PC-3 (cell line): Measurements from ENCODE around the gene CTSW. TPM values are rescaled to one million over a fixed set of nuclear protein-coding genes. Genes with fewer than 3 reads are reported as not detected.

Experiments
- ATAC-seq: fragments of 200-7000 bp; cut with Tn5 transposase; 2 replicates; pipeline ENCODE4 v1.9.1; 2020; ENCODE audit warnings: mild to moderate bottlenecking, moderate library complexity
- BruUV-seq: library from RNA; stranded (reverse); fragments of 400-500 nt; replicated peaks from 2 replicates; lab custom pipeline; 2021; lab: Mats Ljungman, UMichigan
- CTCF ChIA-PET: fragments of 300-600 bp; sonication (Branson Sonifier 250); formaldehyde crosslinking; loops from one replicate; lab custom pipeline; 2022; ENCODE audit warnings: antibody characterized with exemption; lab: Charles Lee
- POLR2A ChIA-PET: fragments of 300-600 bp; sonication (Branson Sonifier 250); formaldehyde crosslinking; loops from one replicate; lab custom pipeline; 2022; ENCODE audit warnings: antibody characterized with exemption; ENCODE audit not compliant: unreplicated experiment; lab: Charles Lee
- DNase-seq: peaks from one replicate; pipeline ENCODE4 v3.0.0-alpha.2; 2015
- H2AFZ ChIP-seq: fragments of 300-600 bp; sonication (generic); 2 replicates; pipeline ENCODE4 v1.6.0; 2016; ENCODE audit warnings: antibody characterized with exemption, low read length
- H3F3A ChIP-seq: fragments of 300-600 bp; sonication (generic); one replicate; pipeline ENCODE4 v1.6.0; 2017; ENCODE audit warnings: antibody characterized with exemption, low read length, control low read depth, mild to moderate bottlenecking; ENCODE audit not compliant: unreplicated experiment
- H3K27ac ChIP-seq: fragments of 300-600 bp; sonication (generic); 2 replicates; pipeline ENCODE4 v1.5.1; 2016; ENCODE audit warnings: mild to moderate bottlenecking, low read length
- H3K27me3 ChIP-seq: fragments of 300-600 bp; sonication (generic); 2 replicates; pipeline ENCODE4 v1.6.1; 2016; ENCODE audit warnings: low read length, mixed read lengths
- H3K36me3 ChIP-seq: fragments of 300-600 bp; sonication (generic); 2 replicates; pipeline ENCODE4 v1.6.1; 2016; ENCODE audit warnings: low read depth, mixed run types, low read length, mixed read lengths
- H3K4me1 ChIP-seq: fragments of 300-600 bp; sonication (generic); 2 replicates; pipeline ENCODE4 v1.5.1; 2016; ENCODE audit warnings: low read length; ENCODE audit not compliant: insufficient read depth
- H3K4me2 ChIP-seq: fragments of 300-600 bp; sonication (generic); 2 replicates; pipeline ENCODE4 v1.6.0; 2016; ENCODE audit warnings: low read length
- H3K4me3 ChIP-seq: fragments of 300-600 bp; sonication (generic); 2 replicates; pipeline ENCODE4 v1.5.1; 2016; ENCODE audit warnings: mild to moderate bottlenecking, low read length, mixed read lengths
- H3K79me2 ChIP-seq: fragments of 300-600 bp; sonication (generic); 2 replicates; pipeline ENCODE4 v1.6.1; 2017; ENCODE audit warnings: low read length, mixed read lengths
- H3K9ac ChIP-seq: fragments of 300-600 bp; sonication (generic); 2 replicates; pipeline ENCODE4 v1.6.0; 2016; ENCODE audit warnings: mild to moderate bottlenecking, low read length
- H3K9me2 ChIP-seq: fragments of 300-600 bp; sonication (generic); replicated peaks from 2 replicates; pipeline ENCODE4 v1.6.1; 2016; ENCODE audit warnings: mixed run types, low read length, mixed read lengths
- H3K9me3 ChIP-seq: fragments of 300-600 bp; sonication (generic); 2 replicates; pipeline ENCODE4 v1.6.1; 2016; ENCODE audit warnings: low read length, mixed read lengths
- H4K20me1 ChIP-seq: fragments of 300-600 bp; sonication (generic); 2 replicates; pipeline ENCODE4 v1.6.1; 2016; ENCODE audit warnings: low read length, mixed read lengths
- EZH2 ChIP-seq: fragments of 300-600 bp; sonication (generic); IDR thresholded peaks from one replicate; pipeline ENCODE4 v1.6.1; 2017; ENCODE audit warnings: antibody characterized with exemption, mild to moderate bottlenecking, low read length; ENCODE audit not compliant: unreplicated experiment
- EZH2phosphoT487 ChIP-seq: fragments of 300-600 bp; sonication (generic); IDR thresholded peaks from 2 replicates; pipeline ENCODE4 v1.6.1; 2018; ENCODE audit warnings: mild to moderate bottlenecking, antibody characterized with exemption, low read length, borderline replicate concordance
- intact Hi-C: fragments of 100-400 bp; cut with micrococcal nuclease; formaldehyde crosslinking; loops from 2 replicates; pipeline ENCODE4 v1.9.0; 2023
- total RNA-seq: library from RNA; depleted of rRNA; stranded (reverse); fragments of >200 nt; gene quantifications from 2 replicates; pipeline ENCODE4 v1.2.3, GENCODE V29; 2014
- TF ChIP-seq, protein P1 (sequence below): fragments of 300-600 bp; sonication (generic); conservative IDR thresholded peaks from 2 replicates; pipeline ENCODE4 v1.5.1; 2017; ENCODE audit warnings: antibody characterized with exemption, low read depth, mild to moderate bottlenecking, low read length

The CTSW gene
- total RNA-seq, 1 experiment from 2014 or later: 0.11 TPM

DNA sequence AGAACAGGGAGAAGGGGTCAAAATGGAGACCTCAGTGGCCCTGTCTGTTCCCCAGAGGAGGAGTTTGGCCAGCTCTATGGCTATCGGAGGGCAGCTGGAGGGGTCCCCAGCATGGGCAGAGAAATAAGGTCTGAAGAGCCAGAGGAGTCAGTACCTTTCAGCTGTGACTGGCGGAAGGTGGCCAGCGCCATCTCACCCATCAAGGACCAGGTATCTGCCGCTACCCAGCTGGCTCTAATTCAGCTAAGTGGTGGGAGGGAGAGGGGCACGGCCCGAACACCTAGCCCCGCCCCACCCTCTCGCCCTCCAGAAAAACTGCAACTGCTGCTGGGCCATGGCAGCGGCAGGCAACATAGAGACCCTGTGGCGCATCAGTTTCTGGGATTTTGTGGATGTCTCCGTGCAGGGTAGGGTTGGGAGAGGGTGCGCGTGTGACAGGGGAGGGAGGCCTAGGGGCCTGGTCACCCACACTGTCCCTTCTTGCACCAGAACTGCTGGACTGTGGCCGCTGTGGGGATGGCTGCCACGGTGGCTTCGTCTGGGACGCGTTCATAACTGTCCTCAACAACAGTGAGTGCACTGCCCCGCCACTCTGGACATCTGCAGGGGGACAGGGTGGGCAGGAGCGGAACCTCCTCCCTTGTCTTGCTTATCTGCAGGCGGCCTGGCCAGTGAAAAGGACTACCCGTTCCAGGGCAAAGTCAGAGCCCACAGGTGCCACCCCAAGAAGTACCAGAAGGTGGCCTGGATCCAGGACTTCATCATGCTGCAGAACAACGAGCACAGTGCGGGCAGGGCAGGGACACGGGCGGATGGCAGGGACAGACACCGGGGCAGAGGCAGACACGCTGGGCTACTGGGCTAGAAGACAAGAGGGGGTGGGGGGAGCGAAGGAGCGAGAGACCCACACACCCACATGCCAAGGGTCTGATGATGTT, 2.8 kb downstream of the CTSW start:
- DNase-seq (no peak), ATAC-seq (no peak)
- no peak overlapping the region for H2AFZ ChIP-seq
- peaks cover 10% of the 10 kb centered on the region for H3K4me1 ChIP-seq
- ChIA-PET POLR2A (no interaction called here), CTCF (interaction anchor here (0.7 kb wide), 1 partner anchor 102 kb away, joined by 4 read pairs; no protein-coding TSS in a partner anchor)
- H3K9ac ChIP-seq: no peak overlapping the region
- BruUV-seq: no TSS peak
- H3K9me2 ChIP-seq: no peaks in the 10 kb centered on the region
- no peak for TF ChIP-seq EZH2
- TF ChIP-seq, protein P1, sequence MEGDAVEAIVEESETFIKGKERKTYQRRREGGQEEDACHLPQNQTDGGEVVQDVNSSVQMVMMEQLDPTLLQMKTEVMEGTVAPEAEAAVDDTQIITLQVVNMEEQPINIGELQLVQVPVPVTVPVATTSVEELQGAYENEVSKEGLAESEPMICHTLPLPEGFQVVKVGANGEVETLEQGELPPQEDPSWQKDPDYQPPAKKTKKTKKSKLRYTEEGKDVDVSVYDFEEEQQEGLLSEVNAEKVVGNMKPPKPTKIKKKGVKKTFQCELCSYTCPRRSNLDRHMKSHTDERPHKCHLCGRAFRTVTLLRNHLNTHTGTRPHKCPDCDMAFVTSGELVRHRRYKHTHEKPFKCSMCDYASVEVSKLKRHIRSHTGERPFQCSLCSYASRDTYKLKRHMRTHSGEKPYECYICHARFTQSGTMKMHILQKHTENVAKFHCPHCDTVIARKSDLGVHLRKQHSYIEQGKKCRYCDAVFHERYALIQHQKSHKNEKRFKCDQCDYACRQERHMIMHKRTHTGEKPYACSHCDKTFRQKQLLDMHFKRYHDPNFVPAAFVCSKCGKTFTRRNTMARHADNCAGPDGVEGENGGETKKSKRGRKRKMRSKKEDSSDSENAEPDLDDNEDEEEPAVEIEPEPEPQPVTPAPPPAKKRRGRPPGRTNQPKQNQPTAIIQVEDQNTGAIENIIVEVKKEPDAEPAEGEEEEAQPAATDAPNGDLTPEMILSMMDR: no peak
- TF ChIP-seq EZH2phosphoT487: no peak
- no peak overlapping the region for H3K4me2 ChIP-seq
- peaks cover 27% of the 10 kb centered on the region for H3K79me2 ChIP-seq
- no peaks in the 10 kb centered on the region for H4K20me1 ChIP-seq
- no peaks in the 10 kb centered on the region for H3K27me3 ChIP-seq
- no peaks in the 10 kb centered on the region for H3F3A ChIP-seq
- no peak overlapping the region for H3K27ac ChIP-seq
- intact Hi-C loops: no loop called here
- no peak overlapping the region for H3K4me3 ChIP-seq
- H3K9me3 ChIP-seq: no peaks in the 10 kb centered on the region
- peaks cover 37% of the 10 kb centered on the region for H3K36me3 ChIP-seq

DNA sequence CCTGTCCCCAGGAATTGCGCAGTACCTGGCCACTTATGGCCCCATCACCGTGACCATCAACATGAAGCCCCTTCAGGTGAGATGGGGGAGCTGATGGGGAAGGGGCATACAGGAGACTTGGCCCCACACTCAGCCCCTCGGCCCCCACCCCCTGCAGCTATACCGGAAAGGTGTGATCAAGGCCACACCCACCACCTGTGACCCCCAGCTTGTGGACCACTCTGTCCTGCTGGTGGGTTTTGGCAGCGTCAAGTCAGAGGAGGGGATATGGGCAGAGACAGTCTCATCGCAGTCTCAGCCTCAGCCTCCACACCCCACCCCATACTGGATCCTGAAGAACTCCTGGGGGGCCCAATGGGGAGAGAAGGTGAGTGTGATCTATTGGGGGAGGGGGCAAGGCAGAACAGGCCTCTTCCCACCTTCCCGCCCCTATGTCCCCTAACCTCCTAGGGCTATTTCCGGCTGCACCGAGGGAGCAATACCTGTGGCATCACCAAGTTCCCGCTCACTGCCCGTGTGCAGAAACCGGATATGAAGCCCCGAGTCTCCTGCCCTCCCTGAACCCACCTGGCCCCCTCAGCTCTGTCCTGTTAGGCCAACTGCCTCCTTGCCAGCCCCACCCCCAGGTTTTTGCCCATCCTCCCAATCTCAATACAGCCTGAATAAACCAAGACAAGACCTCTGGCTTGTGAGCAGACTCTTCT, 3.6 kb downstream of the CTSW start:
- Histone ChIP-seq H3K79me2 (peaks cover 36% of the 10 kb centered on the region), H3K36me3 (peaks cover 37% of the 10 kb centered on the region), H3K4me1 (peaks cover 13% of the 10 kb centered on the region), H4K20me1 (no peaks in the 10 kb centered on the region), H3K4me2 (no peak overlapping the region), H3K4me3 (no peak overlapping the region), H2AFZ (no peak overlapping the region), H3K9ac (no peak overlapping the region), H3K9me3 (no peaks in the 10 kb centered on the region), H3F3A (no peaks in the 10 kb centered on the region), H3K27ac (no peak overlapping the region), H3K9me2 (no peaks in the 10 kb centered on the region), H3K27me3 (no peaks in the 10 kb centered on the region)
- intact Hi-C loops: no loop called here
- BruUV-seq: no TSS peak
- no peak for ATAC-seq
- ChIA-PET CTCF (no interaction called here), POLR2A (no interaction called here)
- TF ChIP-seq EZH2phosphoT487 (no peak), EZH2 (no peak)
- TF ChIP-seq, protein P1: no peak
- DNase-seq: no peak
